HL-60 (cell line): Measurements from ENCODE around the gene LRP5.

Experiments used
- DNase-seq, 2 experiments: peaks; one replicate each; pipeline ENCODE4 v3.0.0-alpha.2; 2010 to 2020; ENCODE audit warnings: low read depth in 1 of 2, low spot score in 1 of 2
- H3K27ac ChIP-seq: fragments of 250-450 bp; sonication (Bioruptor Pico); replicated peaks from 2 replicates; pipeline ENCODE4 v1.5.1; 2020; ENCODE audit warnings: mild to moderate bottlenecking, moderate library complexity
- H3K27me3 ChIP-seq: fragments of 250-450 bp; sonication (Bioruptor Pico); 2 replicates; pipeline ENCODE4 v1.5.1; 2021; ENCODE audit warnings: mild to moderate bottlenecking, moderate library complexity; ENCODE audit not compliant: insufficient read depth, poor library complexity, severe bottlenecking
- H3K4me3 ChIP-seq: replicated peaks from 2 replicates; pipeline ENCODE4 v1.5.1; 2011; ENCODE audit warnings: mild to moderate bottlenecking, control low read depth, low read length; ENCODE audit not compliant: insufficient read depth
- GABPA ChIP-seq: IDR thresholded peaks from 2 replicates; pipeline ENCODE4 v1.6.1; 2012; ENCODE audit warnings: low read depth
- POLR2AphosphoS5 ChIP-seq: IDR thresholded peaks from 2 replicates; pipeline ENCODE4 v1.6.1; 2012; ENCODE audit warnings: low read depth
- SPI1 ChIP-seq: IDR thresholded peaks from 2 replicates; pipeline ENCODE4 v1.6.1; 2012; ENCODE audit warnings: low read depth, mild to moderate bottlenecking, borderline replicate concordance
- TF ChIP-seq, protein P1 (sequence below): IDR thresholded peaks from one replicate; pipeline ENCODE4 v1.5.1; 2011; ENCODE audit warnings: low read length, control low read depth, inconsistent platforms; ENCODE audit not compliant: insufficient read depth
- TF ChIP-seq, protein P2 (sequence below): IDR thresholded peaks from 2 replicates; pipeline ENCODE4 v1.6.1; 2012; ENCODE audit warnings: low read depth; ENCODE audit not compliant: insufficient replicate concordance

Gene LRP5

GRCh38 chr11:68345776-68346461, 33.5 kb downstream of the LRP5 start:
- no peak for TF ChIP-seq SPI1
- no peak for TF ChIP-seq GABPA
- TF ChIP-seq, protein P1, sequence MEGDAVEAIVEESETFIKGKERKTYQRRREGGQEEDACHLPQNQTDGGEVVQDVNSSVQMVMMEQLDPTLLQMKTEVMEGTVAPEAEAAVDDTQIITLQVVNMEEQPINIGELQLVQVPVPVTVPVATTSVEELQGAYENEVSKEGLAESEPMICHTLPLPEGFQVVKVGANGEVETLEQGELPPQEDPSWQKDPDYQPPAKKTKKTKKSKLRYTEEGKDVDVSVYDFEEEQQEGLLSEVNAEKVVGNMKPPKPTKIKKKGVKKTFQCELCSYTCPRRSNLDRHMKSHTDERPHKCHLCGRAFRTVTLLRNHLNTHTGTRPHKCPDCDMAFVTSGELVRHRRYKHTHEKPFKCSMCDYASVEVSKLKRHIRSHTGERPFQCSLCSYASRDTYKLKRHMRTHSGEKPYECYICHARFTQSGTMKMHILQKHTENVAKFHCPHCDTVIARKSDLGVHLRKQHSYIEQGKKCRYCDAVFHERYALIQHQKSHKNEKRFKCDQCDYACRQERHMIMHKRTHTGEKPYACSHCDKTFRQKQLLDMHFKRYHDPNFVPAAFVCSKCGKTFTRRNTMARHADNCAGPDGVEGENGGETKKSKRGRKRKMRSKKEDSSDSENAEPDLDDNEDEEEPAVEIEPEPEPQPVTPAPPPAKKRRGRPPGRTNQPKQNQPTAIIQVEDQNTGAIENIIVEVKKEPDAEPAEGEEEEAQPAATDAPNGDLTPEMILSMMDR: no peak
- no peak for TF ChIP-seq POLR2AphosphoS5
- TF ChIP-seq, protein P2, sequence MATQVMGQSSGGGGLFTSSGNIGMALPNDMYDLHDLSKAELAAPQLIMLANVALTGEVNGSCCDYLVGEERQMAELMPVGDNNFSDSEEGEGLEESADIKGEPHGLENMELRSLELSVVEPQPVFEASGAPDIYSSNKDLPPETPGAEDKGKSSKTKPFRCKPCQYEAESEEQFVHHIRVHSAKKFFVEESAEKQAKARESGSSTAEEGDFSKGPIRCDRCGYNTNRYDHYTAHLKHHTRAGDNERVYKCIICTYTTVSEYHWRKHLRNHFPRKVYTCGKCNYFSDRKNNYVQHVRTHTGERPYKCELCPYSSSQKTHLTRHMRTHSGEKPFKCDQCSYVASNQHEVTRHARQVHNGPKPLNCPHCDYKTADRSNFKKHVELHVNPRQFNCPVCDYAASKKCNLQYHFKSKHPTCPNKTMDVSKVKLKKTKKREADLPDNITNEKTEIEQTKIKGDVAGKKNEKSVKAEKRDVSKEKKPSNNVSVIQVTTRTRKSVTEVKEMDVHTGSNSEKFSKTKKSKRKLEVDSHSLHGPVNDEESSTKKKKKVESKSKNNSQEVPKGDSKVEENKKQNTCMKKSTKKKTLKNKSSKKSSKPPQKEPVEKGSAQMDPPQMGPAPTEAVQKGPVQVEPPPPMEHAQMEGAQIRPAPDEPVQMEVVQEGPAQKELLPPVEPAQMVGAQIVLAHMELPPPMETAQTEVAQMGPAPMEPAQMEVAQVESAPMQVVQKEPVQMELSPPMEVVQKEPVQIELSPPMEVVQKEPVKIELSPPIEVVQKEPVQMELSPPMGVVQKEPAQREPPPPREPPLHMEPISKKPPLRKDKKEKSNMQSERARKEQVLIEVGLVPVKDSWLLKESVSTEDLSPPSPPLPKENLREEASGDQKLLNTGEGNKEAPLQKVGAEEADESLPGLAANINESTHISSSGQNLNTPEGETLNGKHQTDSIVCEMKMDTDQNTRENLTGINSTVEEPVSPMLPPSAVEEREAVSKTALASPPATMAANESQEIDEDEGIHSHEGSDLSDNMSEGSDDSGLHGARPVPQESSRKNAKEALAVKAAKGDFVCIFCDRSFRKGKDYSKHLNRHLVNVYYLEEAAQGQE: no peak
- DNase-seq: no peak
- H3K4me3 ChIP-seq: no peak overlapping the region
- no peaks in the 10 kb centered on the region for H3K27me3 ChIP-seq
- H3K27ac ChIP-seq: no peak overlapping the region

GRCh38 chr11:68346462-68346790, 34.0 kb downstream of the LRP5 start:
- DNase-seq: no peak
- TF ChIP-seq GABPA: no peak
- Histone ChIP-seq H3K27me3 (no peaks in the 10 kb centered on the region), H3K27ac (no peak overlapping the region), H3K4me3 (no peak overlapping the region)

GRCh38 chr11:68347345-68347744, 35.0 kb downstream of the LRP5 start:
- no peak for DNase-seq
- TF ChIP-seq, protein P2: no peak
- TF ChIP-seq SPI1: no peak
- TF ChIP-seq GABPA: no peak
- TF ChIP-seq POLR2AphosphoS5: no peak
- Histone ChIP-seq H3K4me3 (no peak overlapping the region), H3K27me3 (no peaks in the 10 kb centered on the region), H3K27ac (no peak overlapping the region)

GRCh38 chr11:68347841-68348240, 35.5 kb downstream of the LRP5 start:
- DNase-seq: no peak
- H3K27ac ChIP-seq: no peak overlapping the region
- TF ChIP-seq POLR2AphosphoS5: no peak
- TF ChIP-seq SPI1: no peak
- no peak for TF ChIP-seq GABPA
- TF ChIP-seq, protein P2: no peak
- TF ChIP-seq, protein P1: no peak

More at GRCh38 chr11:68347841-68348240, 35.5 kb downstream of the LRP5 start:
- no peaks in the 10 kb centered on the region for H3K27me3 ChIP-seq
- H3K4me3 ChIP-seq: no peak overlapping the region
